ENCODE results near the gene PRKCE.

DNA sequence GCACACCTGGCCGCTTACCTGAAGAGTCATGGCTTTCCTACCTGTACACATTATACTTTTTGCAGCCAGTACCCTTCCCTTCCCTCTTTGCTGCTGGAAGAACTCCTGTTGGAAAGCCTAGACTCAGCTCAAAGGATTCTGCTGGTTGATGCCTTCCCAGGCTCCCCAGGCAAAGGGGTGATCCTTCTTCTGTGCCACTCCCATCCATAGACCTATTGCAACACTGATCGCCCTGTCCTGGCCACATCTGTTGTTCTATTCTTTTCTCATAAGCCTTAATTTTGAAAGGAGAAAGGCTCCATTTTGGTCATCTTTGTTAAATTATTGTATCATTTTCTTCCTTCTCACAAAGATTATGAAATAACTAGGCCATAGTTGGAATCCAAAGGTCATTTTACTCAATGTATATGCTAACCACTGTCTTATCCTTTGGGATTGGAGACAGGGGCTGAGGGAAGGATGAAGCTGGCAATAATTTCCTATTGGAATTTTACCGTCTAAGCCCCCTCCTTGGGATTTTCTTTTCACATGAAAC lies 3.4 kb upstream of the PRKCE start:
- TF ChIP-seq, protein P1, sequence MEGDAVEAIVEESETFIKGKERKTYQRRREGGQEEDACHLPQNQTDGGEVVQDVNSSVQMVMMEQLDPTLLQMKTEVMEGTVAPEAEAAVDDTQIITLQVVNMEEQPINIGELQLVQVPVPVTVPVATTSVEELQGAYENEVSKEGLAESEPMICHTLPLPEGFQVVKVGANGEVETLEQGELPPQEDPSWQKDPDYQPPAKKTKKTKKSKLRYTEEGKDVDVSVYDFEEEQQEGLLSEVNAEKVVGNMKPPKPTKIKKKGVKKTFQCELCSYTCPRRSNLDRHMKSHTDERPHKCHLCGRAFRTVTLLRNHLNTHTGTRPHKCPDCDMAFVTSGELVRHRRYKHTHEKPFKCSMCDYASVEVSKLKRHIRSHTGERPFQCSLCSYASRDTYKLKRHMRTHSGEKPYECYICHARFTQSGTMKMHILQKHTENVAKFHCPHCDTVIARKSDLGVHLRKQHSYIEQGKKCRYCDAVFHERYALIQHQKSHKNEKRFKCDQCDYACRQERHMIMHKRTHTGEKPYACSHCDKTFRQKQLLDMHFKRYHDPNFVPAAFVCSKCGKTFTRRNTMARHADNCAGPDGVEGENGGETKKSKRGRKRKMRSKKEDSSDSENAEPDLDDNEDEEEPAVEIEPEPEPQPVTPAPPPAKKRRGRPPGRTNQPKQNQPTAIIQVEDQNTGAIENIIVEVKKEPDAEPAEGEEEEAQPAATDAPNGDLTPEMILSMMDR (IDR thresholded peaks at IDR 0.05; ENCODE audit: poor library complexity), result no peak
- TF ChIP-seq EZH2 (IDR thresholded peaks at IDR 0.05; ENCODE audit: borderline replicate concordance) (no peak), EZH2phosphoT487 (IDR thresholded peaks at IDR 0.05; ENCODE audit: low read depth, severe bottlenecking, unreplicated experiment) (no peak)
